Neutrophil (primary cell): ENCODE results near the gene NBAS.

ENCODE experiments used
- H3K27ac ChIP-seq: fragments of 200-600 bp; sonication (generic); 2 replicates; pipeline ENCODE4 v1.5.1; 2016; ENCODE audit warnings: mild to moderate bottlenecking, moderate library complexity
- H3K27me3 ChIP-seq: fragments of 200-600 bp; sonication (generic); 2 replicates; pipeline ENCODE4 v1.6.0; 2016; ENCODE audit warnings: mild to moderate bottlenecking
- H3K36me3 ChIP-seq: fragments of 200-600 bp; sonication (generic); 2 replicates; pipeline ENCODE4 v1.5.1; 2017
- H3K4me1 ChIP-seq, 2 experiments: fragments of 200-600 bp in 1 of 2; sonication (generic) in 1 of 2; 1 replicate in 1 of 2; 2 replicates in 1 of 2; pipeline versions ENCODE4 v1.5.1 to v1.6.1; 2013 to 2016; ENCODE audit warnings: low read depth in 1 of 2, low read length in 1 of 2, mild to moderate bottlenecking in 1 of 2, moderate library complexity in 1 of 2; ENCODE audit not compliant: control insufficient read depth in 1 of 2, insufficient read depth in 1 of 2
- H3K4me3 ChIP-seq, 2 experiments: fragments of 200-600 bp in 1 of 2; sonication (generic) in 1 of 2; 1 replicate in 1 of 2; 2 replicates in 1 of 2; pipeline ENCODE4 v1.5.1; 2013 to 2016; ENCODE audit warnings: low read depth in 1 of 2, low read length in 1 of 2, mild to moderate bottlenecking in 1 of 2, moderate library complexity in 1 of 2
- H3K9me3 ChIP-seq: fragments of 200-600 bp; sonication (generic); 2 replicates; pipeline ENCODE4 v1.5.1; 2016
- CTCF ChIP-seq: fragments of 200-600 bp; sonication (generic); IDR thresholded peaks from 2 replicates; pipeline ENCODE4 v1.5.1; 2016; ENCODE audit warnings: antibody characterized with exemption

NBAS gene

GRCh38 chr2:15539999-15540398, 21.1 kb downstream of the NBAS start:
- no peak overlapping the region for H3K27ac ChIP-seq
- H3K36me3 ChIP-seq: no peaks in the 10 kb centered on the region
- no peaks in the 10 kb centered on the region for H3K9me3 ChIP-seq
- TF ChIP-seq CTCF: no peak
- H3K27me3 ChIP-seq: no peaks in the 10 kb centered on the region
- no peak overlapping the region for H3K4me3 ChIP-seq
- H3K4me1 ChIP-seq: no peaks in the 10 kb centered on the region

GRCh38 chr2:15538792-15539191, 22.3 kb downstream of the NBAS start:
- Histone ChIP-seq H3K4me1 (no peaks in the 10 kb centered on the region), H3K36me3 (peaks cover 5% of the 10 kb centered on the region), H3K9me3 (no peaks in the 10 kb centered on the region), H3K4me3 (no peak overlapping the region), H3K27me3 (no peaks in the 10 kb centered on the region), H3K27ac (no peak overlapping the region)
- TF ChIP-seq CTCF: no peak

GRCh38 chr2:15533860-15534480, 27.2 kb downstream of the NBAS start:
- Histone ChIP-seq H3K4me3 (no peak overlapping the region), H3K4me1 (no peaks in the 10 kb centered on the region), H3K27me3 (no peaks in the 10 kb centered on the region), H3K9me3 (no peaks in the 10 kb centered on the region), H3K27ac (no peak overlapping the region), H3K36me3 (peaks cover 17% of the 10 kb centered on the region)
- no peak for TF ChIP-seq CTCF

GRCh38 chr2:15532996-15533395, 28.1 kb downstream of the NBAS start:
- TF ChIP-seq CTCF: no peak
- no peaks in the 10 kb centered on the region for H3K27me3 ChIP-seq
- no peak overlapping the region for H3K4me3 ChIP-seq

GRCh38 chr2:15531095-15531854, 29.9 kb downstream of the NBAS start:
- no peak overlapping the region for H3K4me3 ChIP-seq
- no peaks in the 10 kb centered on the region for H3K9me3 ChIP-seq
- H3K4me1 ChIP-seq: no peaks in the 10 kb centered on the region
- no peak for TF ChIP-seq CTCF
- H3K27ac ChIP-seq: no peak overlapping the region
- peaks cover 17% of the 10 kb centered on the region for H3K36me3 ChIP-seq
- no peaks in the 10 kb centered on the region for H3K27me3 ChIP-seq

More at GRCh38 chr2:15532996-15533395, 28.1 kb downstream of the NBAS start:
- Histone ChIP-seq H3K4me1 (no peaks in the 10 kb centered on the region), H3K27ac (no peak overlapping the region), H3K9me3 (no peaks in the 10 kb centered on the region), H3K36me3 (peaks cover 17% of the 10 kb centered on the region)
